ENCODE results near the gene PRKG1. TPM values are rescaled to one million over a fixed set of nuclear protein-coding genes. Genes with fewer than 3 reads are reported as not detected.

The PRKG1 gene
- total and polyA plus RNA-seq, 2 of the 8 experiments (the other 6 are each of a cell fraction or from before 2014, with no cell fraction given) = 4.2 to 15.2 TPM

GRCh38 chr10:51542853-51543252, 468.6 kb downstream of the PRKG1 start:
- no peak overlapping the region for H3K23ac ChIP-seq (ENCODE audit: insufficient read length)
- no peaks in the 10 kb centered on the region for H4K20me1 ChIP-seq (replicated peaks in 1 of 2; ENCODE audit: control insufficient read depth in 1 of 2, insufficient read depth in 2 of 2, low read length in 2 of 2)
- H2AFZ ChIP-seq (ENCODE audit: low read length) = no peak overlapping the region
- H3K27ac ChIP-seq (ENCODE audit: low read depth, low read length) = no peak overlapping the region
- H2BK120ac ChIP-seq (replicated peaks; ENCODE audit: low read depth, low read length) = no peak overlapping the region
- no peak overlapping the region for H3K9ac ChIP-seq (replicated peaks in 1 of 4; ENCODE audit: extremely low read depth in 1 of 4, low read depth in 3 of 4, low read length in 3 of 4)
- H3K79me1 ChIP-seq (ENCODE audit: low read depth, low read length) = no peaks in the 10 kb centered on the region
- H3K36me3 ChIP-seq (ENCODE audit: control insufficient read depth in 2 of 4, insufficient read depth in 4 of 4, low read length in 3 of 4) = no peaks in the 10 kb centered on the region
- H2BK15ac ChIP-seq (ENCODE audit: low read length) = no peak overlapping the region
- no peak overlapping the region for H3K4me2 ChIP-seq (ENCODE audit: insufficient read depth in 1 of 2, low read depth in 2 of 2, low read length in 2 of 2)
- POLR2A ChIA-PET (ENCODE audit: partially characterized antibody) = no interaction called here
- no peak overlapping the region for H4K5ac ChIP-seq (ENCODE audit: insufficient read length, low read depth, low read length)
- DNase-seq (ENCODE audit: low read depth in 1 of 2, low spot score in 2 of 2) (no peak), FAIRE-seq (no peak)
- H2AK5ac ChIP-seq (ENCODE audit: low read depth, low read length) = no peak overlapping the region
- no peak overlapping the region for H3K56ac ChIP-seq (replicated peaks; ENCODE audit: insufficient read length, low read depth, low read length)
- H4K8ac ChIP-seq (ENCODE audit: extremely low read depth, insufficient read depth, low read length) = no peak overlapping the region
- H3K9me3 ChIP-seq (ENCODE audit: insufficient read depth in 2 of 2, low read depth in 1 of 2, low read length in 1 of 2) = no peaks in the 10 kb centered on the region
- H3K4me1 ChIP-seq (replicated peaks in 1 of 4; ENCODE audit: control insufficient read depth in 3 of 4, insufficient read depth in 4 of 4, low read length in 3 of 4) = no peaks in the 10 kb centered on the region
- no peak overlapping the region for H3K18ac ChIP-seq (ENCODE audit: extremely low read depth, low read length)
- no peak overlapping the region for H2BK20ac ChIP-seq (ENCODE audit: low read length)
- no peaks in the 10 kb centered on the region for H3K27me3 ChIP-seq (replicated peaks in 1 of 4; ENCODE audit: control insufficient read depth in 3 of 4, extremely low read depth in 1 of 4, insufficient read depth in 3 of 4, low read length in 3 of 4)
- H3K14ac ChIP-seq (ENCODE audit: insufficient read length) = no peak overlapping the region
- no peak overlapping the region for H2BK5ac ChIP-seq (ENCODE audit: low read depth, low read length)
- H3K4ac ChIP-seq (replicated peaks; ENCODE audit: insufficient read length, low read depth, low read length) = no peak overlapping the region
- H3K79me2 ChIP-seq (ENCODE audit: control insufficient read depth in 1 of 2, insufficient read depth in 2 of 2, low read length in 2 of 2) = no peaks in the 10 kb centered on the region
- H3K4me3 ChIP-seq (ENCODE audit: extremely low read depth in 1 of 4, insufficient read depth in 2 of 4, low read depth in 3 of 4, low read length in 4 of 4) = no peak overlapping the region
- CTCF ChIA-PET (ENCODE audit: partially characterized antibody) = no interaction called here
- H4K91ac ChIP-seq (replicated peaks; ENCODE audit: insufficient read length, low read length) = no peak overlapping the region
- H3K23me2 ChIP-seq (ENCODE audit: low read depth, low read length) = no peaks in the 10 kb centered on the region
- H2BK12ac ChIP-seq (ENCODE audit: low read depth, low read length) = no peak overlapping the region
- WGBS, 2 experiments (ENCODE audit: extremely low coverage in 1 of 2, insufficient coverage in 1 of 2, insufficient read length in 1 of 2, insufficient replicate concordance in 2 of 2, low coverage in 1 of 2, low lambda C conversion rate in 2 of 2, missing lambda C conversion rate in 1 of 2) = 80% methylated on average over 5 of the region's 5 CpGs; no CpG with 5 or more reads in 1 of the 2 experiments
- TF ChIP-seq SIRT6 (IDR thresholded peaks at IDR 0.05; ENCODE audit: low read length) (no peak), MAFK (IDR thresholded peaks at IDR 0.05; ENCODE audit: low read depth, low read length) (no peak), TCF12 (IDR thresholded peaks at IDR 0.05; ENCODE audit: low read depth, low read length) (no peak), SIX5 (IDR thresholded peaks at IDR 0.05; ENCODE audit: low read depth, low read length) (no peak)

All from H1 (cell line).